Keratinocyte (primary cell): ENCODE results near the gene SF3A2. TPM values are rescaled to one million over a fixed set of nuclear protein-coding genes. Genes with fewer than 3 reads are reported as not detected.

ENCODE experiments used
- DNase-seq: peaks from one replicate; pipeline ENCODE4 v3.0.0-alpha.2; 2011; ENCODE audit warnings: low read depth, missing footprints, low spot score
- FAIRE-seq: peaks from 2 replicates; lab custom pipeline; 2011; peaks lifted over from hg19 to GRCh38; lab: Jason Lieb, UNC
- H2AFZ ChIP-seq: 2 replicates; pipeline ENCODE4 v1.6.0; 2012; ENCODE audit warnings: low read length, control low read depth, inconsistent platforms; ENCODE audit not compliant: control insufficient read depth
- H3K27ac ChIP-seq: 2 replicates; pipeline ENCODE4 v1.5.1; 2011; ENCODE audit warnings: low read length; ENCODE audit not compliant: control insufficient read depth, insufficient read depth
- H3K27me3 ChIP-seq: 3 replicates; pipeline ENCODE4 v1.6.0; 2011; ENCODE audit warnings: low read length; ENCODE audit not compliant: control insufficient read depth, insufficient read depth; ENCODE audit errors: extremely low read depth
- H3K36me3 ChIP-seq, 2 experiments: 2 replicates in 1 of 2; 3 replicates in 1 of 2; pipeline ENCODE4 v1.5.1; 2011; ENCODE audit warnings: low read length in 2 of 2, mild to moderate bottlenecking in 1 of 2; ENCODE audit not compliant: control insufficient read depth in 2 of 2, insufficient read depth in 2 of 2; ENCODE audit errors: extremely low read depth in 1 of 2
- H3K4me1 ChIP-seq: 3 replicates; pipeline ENCODE4 v1.5.1; 2011; ENCODE audit warnings: low read length; ENCODE audit not compliant: control insufficient read depth, insufficient read depth; ENCODE audit errors: extremely low read depth
- H3K4me2 ChIP-seq: 3 replicates; pipeline ENCODE4 v1.6.0; 2011; ENCODE audit warnings: low read depth, low read length; ENCODE audit not compliant: control insufficient read depth, insufficient read depth; ENCODE audit errors: extremely low read depth
- H3K4me3 ChIP-seq, 3 experiments: fragments of 200-600 bp in 1 of 3; sonication (generic) in 1 of 3; 2 replicates in 2 of 3; 3 replicates in 1 of 3; pipeline ENCODE4 v1.5.1; 2011 to 2016; ENCODE audit warnings: low read length in 3 of 3, mild to moderate bottlenecking in 3 of 3, control low read depth in 2 of 3, inconsistent platforms in 1 of 3, low read depth in 1 of 3, mixed read lengths in 1 of 3, mixed run types in 1 of 3, moderate library complexity in 1 of 3; ENCODE audit not compliant: control insufficient read depth in 2 of 3, insufficient read depth in 2 of 3; ENCODE audit errors: extremely low read depth in 1 of 3
- H3K79me2 ChIP-seq: 2 replicates; pipeline ENCODE4 v1.6.0; 2012; ENCODE audit warnings: low read length; ENCODE audit not compliant: control insufficient read depth, insufficient read depth
- H3K9ac ChIP-seq: 3 replicates; pipeline ENCODE4 v1.6.0; 2011; ENCODE audit warnings: low read length; ENCODE audit not compliant: control insufficient read depth, insufficient read depth; ENCODE audit errors: extremely low read depth
- H3K9me1 ChIP-seq: 3 replicates; pipeline ENCODE4 v1.6.0; 2011; ENCODE audit warnings: low read length; ENCODE audit not compliant: control insufficient read depth, insufficient read depth; ENCODE audit errors: extremely low read depth
- H3K9me3 ChIP-seq: 2 replicates; pipeline ENCODE4 v1.5.1; 2012; ENCODE audit warnings: low read depth, low read length; ENCODE audit not compliant: control insufficient read depth
- H4K20me1 ChIP-seq: 3 replicates; pipeline ENCODE4 v1.6.0; 2011; ENCODE audit warnings: low read length; ENCODE audit not compliant: control insufficient read depth, insufficient read depth; ENCODE audit errors: extremely low read depth
- CTCF ChIP-seq, 3 experiments: IDR thresholded peaks in 1 of 3; conservative IDR thresholded peaks in 1 of 3; optimal IDR thresholded peaks in 1 of 3; 2 replicates in 2 of 3; 3 replicates in 1 of 3; pipeline versions ENCODE3 to v1.5.1; 2011; ENCODE audit warnings: low read length in 3 of 3, mild to moderate bottlenecking in 3 of 3, moderate library complexity in 2 of 3, control low read depth in 1 of 3, inconsistent platforms in 1 of 3; ENCODE audit not compliant: insufficient read depth in 2 of 3; ENCODE audit errors: extremely low read depth in 1 of 3
- EZH2 ChIP-seq: IDR thresholded peaks from one replicate; pipeline ENCODE4 v1.6.1; 2012; ENCODE audit warnings: inconsistent platforms, mild to moderate bottlenecking, low read length, moderate library complexity
- dilution Hi-C: fragments of 300-500 bp; cut with MboI; formaldehyde crosslinking; loops from one replicate; pipeline ENCODE4 v1.7.0; 2020; ENCODE audit warnings: low sequenced_read_pairs; ENCODE audit not compliant: extremely low pct_ligation_motif_present
- polyA plus RNA-seq, 5 experiments: library from polyadenylated mRNA; depleted of rRNA in 3 of 5; stranded (reverse) in 3 of 5; stranded (forward) in 1 of 5; unstranded in 1 of 5; fragments of >200 nt; gene quantifications; 1 replicate in 1 of 5; 2 replicates in 3 of 5; 3 replicates in 1 of 5; pipeline versions ENCODE4 v1.2.1 to v1.2.3, GENCODE V29; 2011 to 2012; ENCODE audit warnings: missing spikeins in 2 of 5, low read depth in 1 of 5, low replicate concordance in 1 of 5

The SF3A2 gene
- polyA plus RNA-seq, 1 donor (not counting 4 experiments of a cell fraction or from before 2014, with no cell fraction given) = 4.7 TPM

DNA sequence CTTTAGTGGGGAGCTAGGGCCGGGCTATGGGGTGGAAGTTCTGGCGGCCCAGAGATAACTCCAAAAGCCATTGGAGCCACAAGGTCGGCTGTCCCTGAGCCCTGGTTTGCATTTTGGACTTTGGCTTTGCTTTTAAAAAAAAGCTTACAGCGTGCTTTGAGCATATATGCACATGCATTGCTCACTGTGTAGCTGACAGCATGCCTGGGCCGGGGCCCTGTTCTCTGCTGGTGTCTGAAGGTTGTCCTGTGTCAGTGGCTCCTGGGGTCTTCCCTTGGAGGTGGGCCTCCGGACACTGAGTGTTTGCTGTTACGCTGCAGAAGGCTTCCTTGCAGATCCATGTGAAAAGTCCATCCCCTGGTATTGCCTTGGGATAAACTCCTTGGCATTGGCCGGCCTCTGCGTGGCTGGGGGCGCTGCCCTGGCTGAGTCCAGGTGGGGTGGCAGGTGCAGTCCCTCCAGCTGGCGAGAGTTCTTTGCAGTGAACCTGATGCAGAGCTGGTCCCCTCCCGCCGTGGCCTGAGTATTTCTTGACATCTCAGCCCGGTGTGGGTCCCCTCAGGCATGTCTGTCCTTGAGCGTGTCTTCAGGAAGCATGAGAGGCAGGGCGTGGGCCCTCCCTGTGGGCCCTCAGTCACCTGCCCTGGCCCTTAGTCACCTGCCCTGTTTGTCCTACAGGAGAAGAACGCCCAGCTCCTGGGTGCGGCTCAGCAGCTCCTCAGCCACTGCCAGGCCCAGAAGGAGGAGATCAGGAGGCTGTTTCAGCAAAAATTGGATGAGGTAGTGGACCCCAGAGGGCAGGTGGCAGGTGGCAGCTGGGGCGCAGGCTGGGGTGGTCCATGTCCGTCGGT is 23.5 kb upstream of the SF3A2 start:
- H4K20me1 ChIP-seq = no peaks in the 10 kb centered on the region
- H3K9ac ChIP-seq = no peak overlapping the region
- peak overlapping the region; percentile 18 for H3K27ac ChIP-seq
- DNase-seq = no peak
- no peak for TF ChIP-seq CTCF (optimal IDR thresholded peaks at IDR 0.05 in 1 of 3, IDR thresholded peaks at IDR 0.05 in 1 of 3, conservative IDR thresholded peaks at IDR 0.05 in 1 of 3; ENCODE audit: extremely low read depth in 1 of 3, insufficient read depth in 2 of 3, low read length in 3 of 3)
- TF ChIP-seq EZH2 = no peak
- no peaks in the 10 kb centered on the region for H3K79me2 ChIP-seq
- dilution Hi-C loops = no loop called here
- no peak overlapping the region for H3K4me3 ChIP-seq
- no peak for FAIRE-seq
- H3K4me1 ChIP-seq = peaks cover 19% of the 10 kb centered on the region
- H3K36me3 ChIP-seq = peaks cover 28 to 51% of the 10 kb centered on the region in 2 experiments
- no peaks in the 10 kb centered on the region for H3K27me3 ChIP-seq
- H3K4me2 ChIP-seq = no peak overlapping the region
- no peaks in the 10 kb centered on the region for H3K9me3 ChIP-seq
- no peak overlapping the region for H2AFZ ChIP-seq
- H3K9me1 ChIP-seq = peaks cover 4% of the 10 kb centered on the region

GRCh38 chr19:2213799-2214198 is 22.8 kb upstream of the SF3A2 start:
- no peak overlapping the region for H3K9ac ChIP-seq
- peaks cover 28 to 51% of the 10 kb centered on the region in 2 experiments for H3K36me3 ChIP-seq
- H2AFZ ChIP-seq = no peak overlapping the region
- H3K4me2 ChIP-seq = no peak overlapping the region
- no peak overlapping the region for H3K27ac ChIP-seq
- no peak for DNase-seq
- peaks cover 12% of the 10 kb centered on the region for H3K4me1 ChIP-seq
- peaks cover 4% of the 10 kb centered on the region for H3K9me1 ChIP-seq
- no peaks in the 10 kb centered on the region for H3K79me2 ChIP-seq
- H3K27me3 ChIP-seq = no peaks in the 10 kb centered on the region
- H4K20me1 ChIP-seq = no peaks in the 10 kb centered on the region
- dilution Hi-C loops = no loop called here
- H3K4me3 ChIP-seq = no peak overlapping the region
- no peaks in the 10 kb centered on the region for H3K9me3 ChIP-seq
- FAIRE-seq = no peak
- no peak for TF ChIP-seq CTCF (optimal IDR thresholded peaks at IDR 0.05 in 1 of 3, IDR thresholded peaks at IDR 0.05 in 1 of 3, conservative IDR thresholded peaks at IDR 0.05 in 1 of 3; ENCODE audit: extremely low read depth in 1 of 3, insufficient read depth in 2 of 3, low read length in 3 of 3)
- TF ChIP-seq EZH2 = no peak
